Kidney tubule cell (primary cell): ENCODE data around the gene ARL16.

Experiments
- DNase-seq: peaks from one replicate; pipeline ENCODE4 v3.0.0-alpha.2; 2018; ENCODE audit warnings: low spot score

Gene ARL16

DNA sequence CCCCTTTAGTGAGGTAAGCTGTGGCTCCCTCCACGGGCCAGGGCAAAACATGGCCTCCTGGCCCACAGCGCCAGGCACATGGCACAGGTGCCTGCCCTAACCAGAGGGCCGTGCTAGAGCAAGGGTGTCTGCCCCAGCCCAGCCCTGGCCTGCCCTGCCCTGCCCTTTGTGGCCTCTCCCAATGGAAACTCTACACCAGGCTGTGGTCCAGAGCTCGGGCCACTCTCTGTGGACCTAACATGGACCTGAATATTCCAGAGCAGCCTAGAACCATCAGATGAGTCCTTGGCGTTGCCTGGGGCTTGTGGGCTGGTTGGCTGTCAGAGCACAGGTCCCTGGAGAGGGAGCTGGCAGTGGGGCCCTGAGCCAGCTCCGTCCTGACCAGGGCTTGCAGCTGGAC is 11.6 kb upstream of the ARL16 start:
- no peak for DNase-seq

- no peak for DNase-seq
These were observed 11.2 kb upstream of the ARL16 start for GRCh38 chr17:81694810-81695209.

- no peak for DNase-seq
These were observed 10.1 kb upstream of the ARL16 start for GRCh38 chr17:81693509-81694210.

DNA sequence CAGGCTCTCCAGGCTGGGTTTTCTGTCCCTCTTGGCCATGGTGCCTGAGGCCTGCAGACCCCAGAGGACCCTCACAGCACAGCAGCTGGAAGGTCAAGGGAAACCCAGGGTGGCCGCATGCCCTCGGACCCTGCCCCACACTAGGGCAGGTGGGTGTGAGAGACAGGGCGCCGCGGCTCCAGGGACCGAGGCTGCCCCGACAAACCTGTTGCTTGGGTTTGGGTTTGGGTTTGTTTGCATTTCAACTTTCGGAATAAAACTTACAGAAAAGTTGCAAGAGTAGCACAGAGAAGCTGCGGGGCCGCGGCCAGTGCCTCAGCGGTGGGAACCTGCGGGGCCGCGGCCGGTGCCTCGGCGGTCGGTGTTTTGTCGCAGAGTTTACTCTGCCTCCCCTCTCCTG is 8.0 kb upstream of the ARL16 start:
- no peak for DNase-seq

GRCh38 chr17:81691196-81691595 is 7.6 kb upstream of the ARL16 start:
- no peak for DNase-seq

DNA sequence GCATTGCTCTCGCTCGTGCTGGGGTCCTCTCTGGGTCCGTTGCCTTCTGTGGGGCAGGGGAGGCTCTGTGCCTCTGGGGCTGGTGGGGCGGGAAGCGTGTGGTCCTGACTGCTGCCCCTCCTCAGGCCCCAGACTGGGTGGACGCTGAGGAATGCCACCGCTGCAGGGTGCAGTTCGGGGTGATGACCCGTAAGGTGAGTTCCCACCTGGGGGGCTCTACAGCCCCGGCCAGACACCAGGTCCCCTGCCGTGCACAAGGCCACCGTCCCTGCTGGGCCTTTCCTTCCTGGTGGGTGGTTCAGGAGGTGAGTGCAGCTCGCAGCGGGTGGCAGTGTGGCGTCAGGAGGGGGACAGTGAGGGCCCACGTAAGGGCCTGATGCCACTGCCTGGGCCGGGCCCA is 7.0 kb upstream of the ARL16 start:
- DNase-seq = no peak

- DNase-seq = no peak
These were observed 6.5 kb upstream of the ARL16 start for GRCh38 chr17:81690066-81690465.

- DNase-seq = no peak
These were observed 5.0 kb upstream of the ARL16 start for GRCh38 chr17:81688616-81689015.

GRCh38 chr17:81687770-81688541 is 4.4 kb upstream of the ARL16 start:
- no peak for DNase-seq

DNA sequence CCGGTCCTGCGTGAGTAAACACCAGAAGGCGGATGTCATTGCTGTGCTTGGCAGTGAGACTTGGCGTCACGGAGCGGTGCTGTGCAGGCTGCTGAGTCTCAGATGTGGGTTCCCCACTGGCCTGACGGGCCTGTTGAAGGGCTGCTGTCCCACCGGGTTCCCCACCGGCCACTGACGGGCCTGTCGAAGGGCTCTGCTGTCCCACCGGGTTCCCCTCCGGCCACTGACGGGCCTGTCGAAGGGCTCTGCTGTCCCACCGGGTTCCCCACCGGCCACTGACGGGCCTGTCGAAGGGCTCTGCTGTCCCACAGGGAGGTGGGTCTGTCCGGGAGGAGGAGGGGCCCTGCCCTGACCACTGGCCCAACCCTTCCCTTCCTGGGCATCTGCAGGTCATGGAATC is 3.0 kb upstream of the ARL16 start:
- DNase-seq = no peak

GRCh38 chr17:81685108-81685507 is 1.5 kb upstream of the ARL16 start:
- DNase-seq = peak; percentile 96

- DNase-seq = no peak
These were observed 880 bp upstream of the ARL16 start for GRCh38 chr17:81684442-81684911.

GRCh38 chr17:81683208-81683583 is 401 bp downstream of the ARL16 start:
- no peak for DNase-seq

DNA sequence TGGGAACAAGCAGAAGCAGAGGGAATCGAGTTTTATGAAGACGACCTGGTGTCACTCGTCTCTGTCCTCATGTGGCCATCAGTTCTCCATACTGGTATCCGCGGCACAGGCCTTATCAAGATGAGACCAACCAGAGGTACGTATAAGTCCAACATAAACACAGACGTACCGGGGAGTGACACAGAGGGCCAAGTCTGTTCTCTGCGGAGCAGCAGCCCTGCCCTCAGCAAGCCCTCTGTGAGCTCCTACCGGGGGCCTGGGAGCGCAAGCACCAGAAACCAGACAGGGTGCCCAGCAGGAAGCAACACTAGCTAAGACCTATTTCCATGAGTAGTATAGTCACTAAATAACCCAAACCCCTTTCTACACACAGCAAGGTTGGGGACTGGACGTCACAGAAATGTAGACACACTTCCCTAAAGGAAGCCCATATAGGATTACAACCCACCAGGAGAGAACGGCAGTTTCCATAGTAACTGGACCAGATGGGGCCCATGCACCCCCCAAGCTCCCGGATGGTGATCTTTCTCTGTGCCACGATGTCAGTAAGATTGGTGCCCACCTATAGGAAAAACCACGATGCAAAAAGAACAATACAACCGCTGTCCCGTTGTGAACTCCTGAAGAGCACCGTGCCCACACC is 911 bp downstream of the ARL16 start:
- peak; percentile 10 for DNase-seq

DNA sequence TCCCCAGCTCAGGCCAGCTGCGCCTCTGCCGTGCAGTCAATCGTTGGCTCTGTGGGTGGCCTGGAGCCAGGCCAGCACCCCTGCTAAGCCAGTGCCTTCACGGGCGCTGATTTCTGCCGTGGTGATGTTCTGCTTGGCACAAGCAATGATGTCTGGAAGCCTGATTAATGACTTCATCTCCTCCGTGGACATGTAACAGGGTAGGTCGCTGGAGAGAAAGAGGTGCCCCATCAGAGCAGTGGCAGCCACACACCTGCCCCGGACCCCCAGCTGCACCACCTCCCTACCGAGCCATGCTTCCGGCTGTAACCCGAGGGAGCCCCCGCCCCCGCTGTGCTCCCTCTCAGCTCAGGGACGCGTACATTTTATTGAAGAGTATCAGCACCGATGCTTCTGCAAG is 1.9 kb downstream of the ARL16 start:
- DNase-seq = peak; percentile 89

- no peak for DNase-seq
These were observed 3.4 kb downstream of the ARL16 start for GRCh38 chr17:81680150-81680549.

- no peak for DNase-seq
These were observed 6.7 kb downstream of the ARL16 start for GRCh38 chr17:81676906-81677305.

DNA sequence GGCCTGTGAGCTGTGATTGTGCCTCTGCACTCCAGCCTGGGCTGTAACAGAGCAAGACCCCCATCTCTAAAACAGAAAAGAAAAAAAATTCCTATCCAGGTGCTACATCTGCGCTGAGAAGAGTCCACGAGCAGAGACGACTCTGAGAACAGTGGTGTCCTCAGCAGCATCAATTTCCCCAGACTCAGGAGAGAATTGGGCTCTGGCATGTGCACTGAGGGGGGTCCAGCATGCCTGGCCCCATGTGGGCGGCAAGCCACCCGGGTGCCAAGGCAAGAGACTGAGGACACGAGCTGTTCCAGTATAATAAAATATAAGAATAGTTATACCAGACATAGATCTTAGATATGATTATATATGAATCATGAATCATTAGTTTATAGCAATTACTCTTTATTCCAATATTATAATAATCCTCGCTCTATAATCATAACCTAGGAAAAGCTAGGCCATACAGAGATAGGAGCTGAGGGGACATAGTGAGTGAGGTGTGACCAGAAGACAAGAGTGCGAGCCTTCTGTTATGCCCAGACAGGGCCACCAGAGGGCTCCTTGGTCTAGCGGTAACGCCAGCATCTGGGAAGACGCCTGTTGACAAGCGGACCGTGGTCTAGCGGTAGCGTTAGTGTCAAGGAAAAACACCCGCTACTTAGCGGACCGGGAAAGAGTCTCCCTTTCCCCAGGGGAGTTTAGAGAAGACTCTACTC is 7.9 kb downstream of the ARL16 start:
- DNase-seq = peak; percentile 50

DNA sequence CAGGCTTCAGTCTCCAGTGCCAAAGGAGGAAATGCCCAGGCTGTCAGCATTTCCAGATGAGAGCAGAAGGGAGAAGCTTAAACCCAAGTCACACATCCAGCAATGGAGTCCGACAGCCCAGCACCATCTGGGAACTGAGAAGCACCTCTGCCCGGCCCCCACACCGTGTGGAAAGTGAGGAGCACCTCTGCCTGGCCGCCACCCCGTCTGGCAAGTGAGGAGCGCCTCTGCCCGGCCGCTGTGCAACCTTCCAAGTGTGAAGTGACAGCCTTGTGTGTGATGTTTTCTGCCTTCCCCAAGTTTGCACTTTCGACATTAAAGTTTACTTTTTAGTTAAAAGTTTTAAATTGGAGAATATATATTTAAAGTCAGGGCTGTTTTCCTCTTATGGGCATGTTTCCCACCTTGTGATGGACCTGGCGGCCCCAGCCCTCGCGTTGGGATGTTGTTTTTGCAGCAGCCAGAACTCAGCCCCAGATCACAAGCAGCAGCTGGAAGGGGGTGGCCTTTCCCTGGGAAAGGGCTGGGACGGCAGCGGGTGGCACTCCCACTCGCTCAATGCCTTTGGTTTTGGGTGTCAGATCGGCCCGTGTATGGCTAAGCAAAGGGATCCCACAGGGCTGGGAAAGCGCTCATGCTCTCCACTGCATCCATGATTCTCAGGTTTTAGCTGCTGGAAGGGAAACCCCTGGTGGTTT is 9.9 kb downstream of the ARL16 start:
- DNase-seq = no peak

- DNase-seq = no peak
These were observed 10.6 kb downstream of the ARL16 start for GRCh38 chr17:81672954-81673353.

- DNase-seq = no peak
These were observed 11.1 kb downstream of the ARL16 start for GRCh38 chr17:81672504-81672903.

DNA sequence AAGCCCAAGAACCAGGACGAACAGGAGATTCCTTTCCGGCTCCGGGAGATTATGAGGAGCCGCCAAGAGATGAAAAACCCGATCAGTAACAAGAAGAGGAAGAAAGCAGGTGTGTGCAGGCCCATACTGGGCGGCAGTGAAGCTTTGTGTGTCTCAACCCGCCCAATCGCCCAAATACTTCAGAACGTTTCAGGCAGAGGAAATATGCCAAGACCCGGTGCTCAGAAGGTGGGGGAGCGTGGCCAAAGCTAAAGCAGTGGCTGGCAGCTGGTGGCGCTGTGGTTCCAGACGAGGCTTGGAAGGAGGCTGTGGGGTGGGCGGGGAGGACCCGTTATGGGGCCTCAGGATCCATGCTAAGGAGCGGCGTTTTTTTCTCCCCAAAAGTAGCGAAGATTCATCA is 15.8 kb downstream of the ARL16 start:
- DNase-seq = no peak
